NB4 (cell line): ENCODE measurements around the gene SAG.

Source experiments
- DNase-seq: peaks from one replicate; pipeline ENCODE4 v3.0.0; 2010; ENCODE audit warnings: low read depth
- H3K4me3 ChIP-seq: one replicate; pipeline ENCODE4 v1.5.1; 2011; ENCODE audit warnings: mild to moderate bottlenecking, low read depth, low read length, moderate library complexity
- CTCF ChIP-seq: IDR thresholded peaks from one replicate; pipeline ENCODE4 v1.5.1; 2012; ENCODE audit warnings: low read depth, low read length
- MAX ChIP-seq: IDR thresholded peaks from 2 replicates; pipeline ENCODE4 v1.6.1; 2011; ENCODE audit warnings: low read depth, low read length
- MYC ChIP-seq: IDR thresholded peaks from 2 replicates; pipeline ENCODE4 v1.6.1; 2011; ENCODE audit warnings: low read depth, low read length
- POLR2A ChIP-seq: IDR thresholded peaks from 2 replicates; pipeline ENCODE4 v1.6.1; 2011; ENCODE audit warnings: mild to moderate bottlenecking; ENCODE audit not compliant: insufficient read length; ENCODE audit errors: extremely low read depth

SAG gene

GRCh38 chr2:233395687-233396086 lies 88.1 kb downstream of the SAG start:
- no peak for TF ChIP-seq MYC
- no peak for TF ChIP-seq POLR2A
- no peak for TF ChIP-seq CTCF
- TF ChIP-seq MAX, result no peak
- no peak for DNase-seq

More at GRCh38 chr2:233395687-233396086, 88.1 kb downstream of the SAG start:
- H3K4me3 ChIP-seq, result no peak overlapping the region
